ENCODE results near the gene RIC8A.
"Not testable (repeated sequence)": the region's sequence is repeated elsewhere in the genome, so short reads cannot be mapped to it uniquely, and the experiment has no call there.

RIC8A gene

GRCh38 chr11:220641-221215 lies 13.2 kb downstream of the RIC8A start:
- not testable (repeated sequence) for DNase-seq

DNA sequence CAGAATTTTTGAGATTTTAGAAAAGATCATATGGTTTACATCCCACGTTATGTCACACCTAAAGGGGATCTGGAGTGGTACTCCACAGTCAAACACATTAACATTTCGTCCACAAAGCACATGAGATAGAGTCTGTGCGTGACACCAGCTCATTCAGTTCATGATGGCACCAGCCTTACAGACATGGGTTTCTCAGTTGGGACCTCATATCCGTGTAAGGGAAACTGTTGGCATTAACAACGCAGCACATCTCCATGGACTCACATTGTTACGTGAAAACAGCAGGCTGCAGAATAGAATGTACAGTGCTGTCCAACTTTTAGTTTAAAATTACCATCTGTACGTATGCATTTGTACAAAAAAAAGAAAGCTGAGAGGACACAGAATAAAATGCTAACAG lies 14.0 kb downstream of the RIC8A start:
- no peak for DNase-seq

GRCh38 chr11:221998-222789 lies 14.7 kb downstream of the RIC8A start:
- no peak for DNase-seq

- no peak for DNase-seq
Observed at GRCh38 chr11:223026-223789, 15.7 kb downstream of the RIC8A start.

DNA sequence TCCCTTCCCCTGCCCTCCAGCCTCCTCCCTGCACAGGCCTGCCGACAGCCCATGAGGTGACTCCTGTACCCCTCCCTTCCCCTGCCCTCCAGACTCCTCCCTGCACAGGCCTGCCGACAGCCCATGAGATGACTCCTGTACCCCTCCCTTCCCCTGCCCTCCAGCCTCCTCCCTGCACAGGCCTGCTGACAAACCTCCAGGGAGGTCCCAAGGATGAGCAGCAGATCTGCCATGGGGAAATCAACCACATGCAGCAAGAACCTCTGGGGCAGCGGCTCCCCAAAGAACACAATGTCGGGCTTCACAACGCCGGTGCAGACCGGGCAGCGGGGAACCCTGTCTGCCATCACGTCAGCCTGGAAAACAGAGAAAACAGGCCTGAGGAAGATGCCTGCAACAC lies 16.4 kb downstream of the RIC8A start:
- DNase-seq: no peak

GRCh38 chr11:224424-224823 lies 16.9 kb downstream of the RIC8A start:
- DNase-seq: no peak

DNA sequence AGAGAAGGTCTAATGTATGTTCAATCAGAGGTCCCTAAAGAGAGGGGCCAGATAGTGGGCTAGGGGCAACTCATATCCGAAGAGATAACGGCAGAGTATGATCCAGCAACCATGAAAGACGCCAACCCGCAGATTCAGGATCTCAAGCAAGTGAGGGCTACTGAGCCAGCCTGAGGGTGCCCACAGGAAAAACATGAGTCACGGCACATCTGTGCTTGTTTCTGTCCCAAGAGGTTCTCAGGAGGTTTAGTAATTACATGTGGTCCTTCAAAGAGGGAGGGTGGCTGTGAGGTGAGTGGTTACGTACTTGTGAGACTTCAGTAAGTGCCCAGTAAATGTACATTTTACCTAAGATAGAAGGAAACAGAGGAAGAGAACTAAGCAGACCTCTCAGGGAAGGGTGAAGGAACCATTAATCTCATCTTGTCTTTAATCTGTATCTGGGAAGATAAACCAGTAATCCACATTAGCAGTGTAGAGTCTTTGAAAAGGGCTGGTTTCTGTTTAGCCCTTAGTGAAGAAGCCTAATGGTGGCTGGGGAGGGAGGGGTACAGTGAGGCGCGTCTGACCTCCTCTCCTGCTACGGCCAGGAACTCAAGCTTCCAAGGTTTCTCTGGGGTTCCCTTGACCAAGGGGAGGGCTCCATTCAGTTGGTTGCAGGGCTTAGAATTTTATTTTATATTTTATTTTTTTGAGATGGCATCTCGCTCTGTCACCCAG lies 18.4 kb downstream of the RIC8A start:
- DNase-seq: no peak

DNA sequence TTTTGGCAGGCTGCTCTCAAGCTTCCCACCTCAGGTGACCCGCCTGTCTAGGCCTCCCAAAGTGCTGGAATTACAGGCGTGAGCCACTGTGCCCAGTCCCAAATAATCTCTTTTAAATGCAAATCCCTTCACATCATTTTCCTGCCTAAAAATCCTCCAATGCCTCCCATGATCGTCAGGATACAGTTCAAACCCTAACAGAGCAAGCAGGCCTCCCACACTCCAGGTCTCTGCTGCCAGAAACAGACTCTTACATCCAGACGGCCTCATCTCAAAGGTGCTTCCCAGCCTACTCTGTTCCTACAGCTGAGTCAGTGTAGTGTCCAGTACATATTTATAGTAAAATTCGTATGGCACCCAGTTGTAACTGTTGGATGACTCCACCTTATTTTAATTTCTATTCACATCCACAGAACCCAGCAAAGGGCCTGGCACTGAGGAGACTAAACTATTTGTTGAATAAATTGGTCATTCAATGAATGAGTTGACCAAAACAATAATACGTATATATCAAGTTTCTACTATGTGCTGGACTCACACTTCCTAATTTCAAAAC lies 20.4 kb downstream of the RIC8A start:
- no peak for DNase-seq

GRCh38 chr11:230431-230830 lies 22.9 kb downstream of the RIC8A start:
- DNase-seq: no peak

DNA sequence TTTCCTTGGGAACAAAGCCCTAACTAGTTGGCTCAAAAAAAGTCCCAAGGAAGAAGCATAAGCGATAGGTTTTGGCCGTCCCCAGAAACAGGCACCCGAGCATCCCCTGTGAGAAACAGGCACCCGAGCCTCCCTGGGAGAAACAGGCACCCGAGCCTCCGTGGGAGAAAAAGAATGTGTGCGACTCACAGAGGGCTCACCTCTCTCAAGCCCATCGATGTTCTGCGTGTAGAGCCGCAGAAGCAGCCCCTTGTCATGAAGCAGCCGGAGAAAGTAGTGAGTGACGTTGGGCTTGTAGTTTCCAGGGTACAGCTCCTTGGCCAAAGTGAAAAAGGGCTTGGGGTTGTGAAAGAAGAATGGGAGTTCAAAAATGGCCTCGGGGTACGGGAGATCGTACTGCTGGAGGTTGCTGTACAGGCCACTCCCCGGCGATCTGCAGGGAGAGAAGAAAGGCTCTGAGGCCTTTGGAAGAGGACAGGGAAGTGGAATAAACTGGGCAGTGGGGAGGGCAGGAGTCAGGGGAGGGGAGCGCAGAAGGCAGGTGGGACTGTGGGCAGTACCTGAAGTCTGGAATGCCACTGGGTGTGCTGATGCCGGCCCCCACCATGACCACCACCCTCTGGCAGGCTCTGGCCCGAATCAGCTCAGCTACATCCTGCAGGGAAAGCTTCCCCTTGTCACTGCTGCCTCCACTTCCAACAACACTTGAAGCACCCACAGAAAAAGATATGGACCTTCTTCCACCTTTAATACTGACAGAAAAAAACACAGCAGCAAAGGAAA lies 25.5 kb downstream of the RIC8A start:
- no peak for DNase-seq

GRCh38 chr11:235180-235579 lies 27.7 kb downstream of the RIC8A start:
- no peak for DNase-seq

GRCh38 chr11:235609-235996 lies 28.1 kb downstream of the RIC8A start:
- peak; percentile 58 for DNase-seq

- DNase-seq: peak; percentile 86
Observed at GRCh38 chr11:235997-236773, 28.7 kb downstream of the RIC8A start, which contains the start of gene SIRT3. SIRT3 (minus strand) TSS chr11:236342; CDS start chr11:236328, 14 bp downstream.

- DNase-seq: peak; percentile 88
Observed at GRCh38 chr11:236774-237767, 29.6 kb downstream of the RIC8A start, which contains the start of gene PSMD13. PSMD13 (plus strand) TSS chr11:236976; CDS start chr11:237050, 74 bp downstream.

- not testable (repeated sequence) for DNase-seq
Observed at GRCh38 chr11:238346-238745, 30.8 kb downstream of the RIC8A start.

- no peak for DNase-seq
Observed at GRCh38 chr11:240315-240714, 32.8 kb downstream of the RIC8A start.

- no peak for DNase-seq
Observed at GRCh38 chr11:241634-242033, 34.1 kb downstream of the RIC8A start.

DNA sequence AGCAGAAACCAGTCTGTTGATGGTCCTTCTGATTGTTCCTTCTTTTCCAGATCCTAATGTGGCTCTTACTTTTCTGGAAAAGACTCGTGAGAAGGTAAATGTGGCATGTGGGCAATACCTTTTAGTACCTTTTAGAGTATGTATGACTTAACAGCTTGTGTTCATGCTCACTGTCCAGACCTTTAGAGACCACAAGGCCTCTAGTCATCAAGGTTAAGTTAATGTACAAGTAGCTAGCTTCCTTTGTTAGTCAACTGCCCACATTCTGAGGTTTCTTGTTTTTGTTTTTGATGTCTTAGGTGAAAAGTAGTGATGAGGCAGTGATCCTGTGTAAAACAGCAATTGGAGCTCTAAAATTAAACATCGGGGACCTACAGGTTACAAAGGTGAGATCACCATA lies 36.9 kb downstream of the RIC8A start:
- DNase-seq: no peak

GRCh38 chr11:249062-249461 lies 41.6 kb downstream of the RIC8A start:
- no peak for DNase-seq

DNA sequence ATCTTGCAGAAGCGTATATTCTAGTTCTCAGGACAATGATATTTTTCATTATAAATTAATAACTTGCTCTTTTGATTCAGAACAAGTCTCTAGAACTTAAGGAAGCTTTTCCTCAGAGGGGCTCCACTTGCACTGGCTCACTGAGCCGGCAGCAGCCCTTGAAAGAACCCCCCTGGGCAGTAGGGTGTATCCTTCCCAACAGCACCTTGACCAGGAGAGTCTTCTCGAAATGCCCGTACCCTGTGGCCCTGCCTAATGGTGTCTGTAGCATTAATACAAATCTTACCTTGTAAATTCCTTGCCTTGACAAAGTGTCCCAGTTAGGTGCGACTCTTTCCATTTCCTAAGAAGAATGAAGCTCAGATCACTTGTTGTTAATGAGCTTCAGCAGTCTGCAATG lies 42.8 kb downstream of the RIC8A start:
- no peak for DNase-seq

All from CD4-positive, alpha-beta T cell treated with Interleukin-6 for 4 hours (primary cell).